IMR-90 (cell line): ENCODE data around the gene MIXL1. TPM values are rescaled to one million over a fixed set of nuclear protein-coding genes. Genes with fewer than 3 reads are reported as not detected.

Experiments used
- ATAC-seq: fragments of 200-7000 bp; cut with Tn5 transposase; 2 replicates; pipeline ENCODE4 v1.9.1; 2020; ENCODE audit warnings: low read depth, mild to moderate bottlenecking, moderate library complexity
- BruUV-seq: library from RNA; stranded (reverse); fragments of 400-500 nt; replicated peaks from 2 replicates; lab custom pipeline; 2021; lab: Mats Ljungman, UMichigan
- CTCF ChIA-PET: fragments of 300-600 bp; formaldehyde crosslinking; extraction: SDS; loops from one replicate; lab custom pipeline; 2021; ENCODE audit warnings: antibody characterized with exemption; lab: Yijun Ruan, JAX
- POLR2A ChIA-PET: fragments of 300-600 bp; sonication (Branson Sonifier 250); formaldehyde crosslinking; loops from one replicate; lab custom pipeline; 2022; ENCODE audit warnings: antibody characterized with exemption; ENCODE audit not compliant: unreplicated experiment; lab: Charles Lee
- DNase-seq: peaks from one replicate; pipeline ENCODE4 v3.0.0; 2013
- H2AFZ ChIP-seq: replicated peaks from 2 replicates; pipeline ENCODE3; 2013; ENCODE audit warnings: low read length, mild to moderate bottlenecking; ENCODE audit not compliant: poor library complexity
- H2AK5ac ChIP-seq: 2 replicates; pipeline ENCODE4 v1.6.1; 2013; ENCODE audit warnings: low read depth, low read length, inconsistent platforms
- H2AK9ac ChIP-seq: replicated peaks from 2 replicates; pipeline ENCODE3; 2013; ENCODE audit warnings: mild to moderate bottlenecking, low read depth, low read length, moderate library complexity; ENCODE audit not compliant: poor library complexity
- H2BK120ac ChIP-seq: 2 replicates; pipeline ENCODE4 v1.6.1; 2013; ENCODE audit warnings: low read depth, low read length, inconsistent platforms
- H2BK15ac ChIP-seq: 3 replicates; pipeline ENCODE4 v1.6.1; 2013; ENCODE audit warnings: low read depth, low read length, inconsistent platforms
- H2BK20ac ChIP-seq: 2 replicates; pipeline ENCODE4 v1.6.1; 2013; ENCODE audit warnings: low read depth, mild to moderate bottlenecking, inconsistent platforms, low read length, moderate library complexity
- H2BK5ac ChIP-seq: 2 replicates; pipeline ENCODE4 v1.6.1; 2013; ENCODE audit warnings: mild to moderate bottlenecking, low read depth, low read length, inconsistent platforms; ENCODE audit not compliant: poor library complexity, severe bottlenecking
- H3K14ac ChIP-seq: replicated peaks from 2 replicates; pipeline ENCODE4 v1.6.1; 2013; ENCODE audit warnings: low read depth, low read length, inconsistent platforms
- H3K18ac ChIP-seq: 2 replicates; pipeline ENCODE4 v1.6.1; 2013; ENCODE audit warnings: low read depth, low read length, control low read depth
- H3K23ac ChIP-seq: 2 replicates; pipeline ENCODE4 v1.6.1; 2013; ENCODE audit warnings: low read depth, low read length, inconsistent platforms
- H3K27ac ChIP-seq: 2 replicates; pipeline ENCODE4 v1.5.1; 2013; ENCODE audit warnings: mild to moderate bottlenecking, control low read depth, low read length; ENCODE audit not compliant: insufficient read depth
- H3K27me3 ChIP-seq: 2 replicates; pipeline ENCODE4 v1.6.1; 2013; ENCODE audit warnings: low read length; ENCODE audit not compliant: control insufficient read depth, insufficient read depth
- H3K36me3 ChIP-seq: 2 replicates; pipeline ENCODE4 v1.6.1; 2013; ENCODE audit warnings: low read length, mixed read lengths; ENCODE audit not compliant: control insufficient read depth, insufficient read depth
- H3K4ac ChIP-seq: 2 replicates; pipeline ENCODE4 v1.6.1; 2013; ENCODE audit warnings: low read depth, low read length, inconsistent platforms
- H3K4me1 ChIP-seq: 2 replicates; pipeline ENCODE4 v1.6.1; 2013; ENCODE audit warnings: low read length, mixed read lengths; ENCODE audit not compliant: control insufficient read depth, insufficient read depth
- H3K4me2 ChIP-seq: 2 replicates; pipeline ENCODE4 v1.6.1; 2013; ENCODE audit warnings: low read depth, mild to moderate bottlenecking, control low read depth, low read length, moderate library complexity
- H3K4me3 ChIP-seq: 2 replicates; pipeline ENCODE4 v1.5.1; 2013; ENCODE audit warnings: low read depth, mild to moderate bottlenecking, control low read depth, low read length, moderate library complexity; ENCODE audit not compliant: insufficient read depth
- H3K56ac ChIP-seq: 2 replicates; pipeline ENCODE4 v1.6.1; 2013; ENCODE audit warnings: low read length, inconsistent platforms; ENCODE audit not compliant: insufficient read depth; ENCODE audit errors: extremely low read depth
- H3K79me1 ChIP-seq, 2 experiments: 2 replicates each; pipeline ENCODE4 v1.6.1; 2013; ENCODE audit warnings: low read length in 2 of 2, inconsistent platforms in 1 of 2, low read depth in 1 of 2
- H3K9ac ChIP-seq: 2 replicates; pipeline ENCODE4 v1.6.1; 2013; ENCODE audit warnings: low read depth, low read length, control low read depth
- H3K9me1 ChIP-seq: 2 replicates; pipeline ENCODE4 v1.6.1; 2013; ENCODE audit warnings: low read length, inconsistent platforms; ENCODE audit not compliant: insufficient read depth
- H3K9me3 ChIP-seq: 2 replicates; pipeline ENCODE4 v1.6.1; 2013; ENCODE audit warnings: low read length; ENCODE audit not compliant: control insufficient read depth, insufficient read depth
- H4K20me1 ChIP-seq: 2 replicates; pipeline ENCODE4 v1.6.1; 2013; ENCODE audit warnings: low read length, inconsistent platforms; ENCODE audit not compliant: insufficient read depth
- H4K5ac ChIP-seq: 2 replicates; pipeline ENCODE4 v1.6.1; 2013; ENCODE audit warnings: mild to moderate bottlenecking, low read depth, low read length, control low read depth
- H4K8ac ChIP-seq, 2 experiments: 2 replicates each; pipeline ENCODE4 v1.6.1; 2013; ENCODE audit warnings: low read depth in 2 of 2, low read length in 2 of 2, control low read depth in 1 of 2, inconsistent platforms in 1 of 2
- H4K91ac ChIP-seq: 2 replicates; pipeline ENCODE4 v1.6.1; 2013; ENCODE audit warnings: low read depth, low read length, inconsistent platforms; ENCODE audit not compliant: insufficient read depth
- BHLHE40 ChIP-seq: fragments of 150-350 bp; IDR thresholded peaks from 2 replicates; pipeline ENCODE4 v1.6.1; 2016; ENCODE audit warnings: mild to moderate bottlenecking, low read depth, low read length
- CEBPB ChIP-seq: IDR thresholded peaks from 2 replicates; pipeline ENCODE4 v1.6.1; 2012; ENCODE audit warnings: low read depth, low read length, improper control_type of control experiment
- CTCF ChIP-seq: conservative IDR thresholded peaks from 2 replicates; pipeline ENCODE4 v1.5.1; 2012; ENCODE audit warnings: mild to moderate bottlenecking, low read depth, low read length, improper control_type of control experiment
- ELK1 ChIP-seq: fragments of 150-350 bp; IDR thresholded peaks from 2 replicates; pipeline ENCODE4 v1.6.1; 2016; ENCODE audit warnings: low read depth, mild to moderate bottlenecking, low read length, moderate library complexity, borderline replicate concordance
- FOS ChIP-seq: fragments of 150-350 bp; IDR thresholded peaks from 2 replicates; pipeline ENCODE4 v1.6.1; 2016; ENCODE audit warnings: low read depth, low read length
- MAFK ChIP-seq: IDR thresholded peaks from 2 replicates; pipeline ENCODE4 v1.6.1; 2012; ENCODE audit warnings: low read depth, low read length, improper control_type of control experiment
- MXI1 ChIP-seq: IDR thresholded peaks from 2 replicates; pipeline ENCODE4 v1.6.1; 2012; ENCODE audit warnings: low read depth, mild to moderate bottlenecking, low read length, moderate library complexity, borderline replicate concordance
- NFE2L2 ChIP-seq: fragments of 150-350 bp; IDR thresholded peaks from 2 replicates; pipeline ENCODE4 v1.6.1; 2016; ENCODE audit warnings: low read depth, mild to moderate bottlenecking, low read length
- POLR2A ChIP-seq: IDR thresholded peaks from 2 replicates; pipeline ENCODE4 v1.6.1; 2012; ENCODE audit warnings: mild to moderate bottlenecking, low read depth, low read length
- RAD21 ChIP-seq: IDR thresholded peaks from 2 replicates; pipeline ENCODE4 v1.6.1; 2012; ENCODE audit warnings: low read length, improper control_type of control experiment
- RCOR1 ChIP-seq: IDR thresholded peaks from 2 replicates; pipeline ENCODE4 v1.6.1; 2012; ENCODE audit warnings: mild to moderate bottlenecking, low read length, improper control_type of control experiment; ENCODE audit not compliant: insufficient replicate concordance
- RFX5 ChIP-seq: IDR thresholded peaks from 2 replicates; pipeline ENCODE4 v1.8.0; 2012; ENCODE audit warnings: low read depth, mild to moderate bottlenecking, low read length, moderate library complexity
- SMC3 ChIP-seq: fragments of 150-350 bp; IDR thresholded peaks from 2 replicates; pipeline ENCODE4 v1.6.1; 2016; ENCODE audit warnings: low read depth, mild to moderate bottlenecking, antibody characterized with exemption, low read length, moderate library complexity
- WGBS, 2 experiments: methylation state at CpG; one replicate each; pipeline versions ENCODE4 v1.1.5 to v1.1.7; 2013; ENCODE audit warnings: missing lambda C conversion rate in 2 of 2; ENCODE audit not compliant: insufficient read length in 1 of 2; ENCODE audit errors: extremely low coverage in 2 of 2; 5-methylcytosine and 5-hydroxymethylcytosine counted together
- dilution Hi-C: fragments of 300-500 bp; cut with HindIII; formaldehyde crosslinking; loops from one replicate; pipeline ENCODE4 v1.14.3; 2018; ENCODE audit warnings: low sequenced_read_pairs; ENCODE audit not compliant: unreplicated experiment
- in situ Hi-C: fragments of 300-500 bp; cut with MboI; formaldehyde crosslinking; loops from 3 replicates; pipeline ENCODE4 v1.14.3; 2019; ENCODE audit warnings: low sequenced_read_pairs, inconsistent platforms, mixed read lengths
- intact Hi-C: fragments of 100-400 bp; cut with micrococcal nuclease; formaldehyde crosslinking; loops from 2 replicates; pipeline ENCODE4 v1.10.0; 2022
- polyA plus RNA-seq, 3 experiments: library from polyadenylated mRNA; depleted of rRNA; stranded (reverse); fragments of >200 nt; gene quantifications; 2 replicates each; pipeline ENCODE4 v1.2.3, GENCODE V29; 2012; ENCODE audit warnings: low replicate concordance in 1 of 3
- total RNA-seq: library from RNA; depleted of rRNA; stranded (reverse); fragments of >200 nt; gene quantifications from 2 replicates; pipeline ENCODE4 v1.2.3, GENCODE V29; 2012
- TF ChIP-seq, protein P1 (sequence below): fragments of 150-350 bp; IDR thresholded peaks from 2 replicates; pipeline ENCODE4 v1.6.1; 2017; ENCODE audit warnings: mild to moderate bottlenecking, antibody characterized with exemption, low read length, low read depth

The MIXL1 gene
- total and polyA plus RNA-seq, 2 of the 4 experiments (the other 2 are of a cell fraction) = not detected

DNA sequence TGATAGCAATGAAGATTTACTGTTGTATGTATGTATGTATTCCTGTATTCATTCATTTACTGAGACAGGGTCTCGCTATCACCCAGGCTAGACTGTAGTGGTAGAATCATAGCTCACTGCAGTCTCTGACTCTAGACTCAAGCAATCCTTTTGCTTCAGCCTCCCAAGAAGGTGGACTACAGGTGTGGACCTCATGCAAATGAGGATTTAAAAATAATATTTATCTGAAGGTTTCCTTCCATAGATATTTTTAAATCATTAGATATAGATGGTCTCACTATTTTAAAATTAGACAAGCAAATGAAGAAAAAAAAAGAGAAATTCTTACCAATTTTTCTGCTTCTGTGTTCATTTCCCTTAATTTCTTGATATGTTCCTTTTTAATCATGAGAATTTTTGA, 27.0 kb downstream of the MIXL1 start:
- no peaks in the 10 kb centered on the region for H3K9me3 ChIP-seq

More for the DNA sequence above, 27.0 kb downstream of the MIXL1 start:
- Histone ChIP-seq H2BK20ac (no peak overlapping the region), H3K4ac (no peak overlapping the region), H3K9me1 (no peaks in the 10 kb centered on the region), H3K9ac (no peak overlapping the region), H4K91ac (no peak overlapping the region), H4K5ac (no peak overlapping the region), H3K4me2 (no peak overlapping the region), H3K14ac (no peak overlapping the region), H3K18ac (no peak overlapping the region), H3K79me1 (no peaks in the 10 kb centered on the region), H3K36me3 (no peaks in the 10 kb centered on the region; the same call in 1 of the 2 replicates), H3K27me3 (no peaks in the 10 kb centered on the region), H2BK5ac (no peak overlapping the region), H2BK15ac (no peak overlapping the region), H3K27ac (no peak overlapping the region), H2AFZ (no peak overlapping the region), H3K4me1 (no peaks in the 10 kb centered on the region; the same call in 1 of the 2 replicates), H2AK9ac (no peak overlapping the region), H3K4me3 (no peak overlapping the region), H2BK120ac (no peak overlapping the region), H4K8ac (no peak overlapping the region), H2AK5ac (no peak overlapping the region), H3K23ac (no peak overlapping the region), H4K20me1 (no peaks in the 10 kb centered on the region), H3K56ac (no peak overlapping the region)
- BruUV-seq = no TSS peak
- TF ChIP-seq, protein P1, sequence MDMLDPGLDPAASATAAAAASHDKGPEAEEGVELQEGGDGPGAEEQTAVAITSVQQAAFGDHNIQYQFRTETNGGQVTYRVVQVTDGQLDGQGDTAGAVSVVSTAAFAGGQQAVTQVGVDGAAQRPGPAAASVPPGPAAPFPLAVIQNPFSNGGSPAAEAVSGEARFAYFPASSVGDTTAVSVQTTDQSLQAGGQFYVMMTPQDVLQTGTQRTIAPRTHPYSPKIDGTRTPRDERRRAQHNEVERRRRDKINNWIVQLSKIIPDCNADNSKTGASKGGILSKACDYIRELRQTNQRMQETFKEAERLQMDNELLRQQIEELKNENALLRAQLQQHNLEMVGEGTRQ = no peak
- no peak for TF ChIP-seq MXI1
- TF ChIP-seq RFX5 = no peak
- no peak for TF ChIP-seq RAD21
- TF ChIP-seq SMC3 = no peak
- TF ChIP-seq CTCF = no peak
- TF ChIP-seq CEBPB = no peak
- TF ChIP-seq NFE2L2 = no peak
- no peak for TF ChIP-seq FOS
- TF ChIP-seq RCOR1 = no peak
- TF ChIP-seq POLR2A = no peak
- TF ChIP-seq ELK1 = no peak
- no peak for TF ChIP-seq MAFK
- no peak for TF ChIP-seq BHLHE40
- in situ Hi-C loops = no loop called here
- no CpG with 5 or more reads among the region's 1 CpG for WGBS, 2 experiments
- ChIA-PET CTCF (no interaction called here), POLR2A (no interaction called here)
- DNase-seq (no peak), ATAC-seq (no peak)
- dilution Hi-C loops = no loop called here
- intact Hi-C loops = no loop called here
